DOHH2 (cell line): ENCODE results near the gene DCTN5.
"Not testable (repeated sequence)": the region's sequence is repeated elsewhere in the genome, so short reads cannot be mapped to it uniquely, and the experiment has no call there.

Experiments
- EZH2phosphoT487 ChIP-seq: fragments of 200-600 bp; sonication (generic); IDR thresholded peaks from 2 replicates; pipeline ENCODE4 v1.6.1; 2017; ENCODE audit warnings: borderline replicate concordance, mild to moderate bottlenecking, antibody characterized with exemption, low read length, moderate library complexity, mixed read lengths
- TF ChIP-seq, protein P1 (sequence below): fragments of 200-600 bp; sonication (generic); IDR thresholded peaks from one replicate; pipeline ENCODE4 v1.5.1; 2014; ENCODE audit warnings: antibody characterized with exemption, mild to moderate bottlenecking, low read depth, low read length; ENCODE audit not compliant: poor library complexity, severe bottlenecking

DNA sequence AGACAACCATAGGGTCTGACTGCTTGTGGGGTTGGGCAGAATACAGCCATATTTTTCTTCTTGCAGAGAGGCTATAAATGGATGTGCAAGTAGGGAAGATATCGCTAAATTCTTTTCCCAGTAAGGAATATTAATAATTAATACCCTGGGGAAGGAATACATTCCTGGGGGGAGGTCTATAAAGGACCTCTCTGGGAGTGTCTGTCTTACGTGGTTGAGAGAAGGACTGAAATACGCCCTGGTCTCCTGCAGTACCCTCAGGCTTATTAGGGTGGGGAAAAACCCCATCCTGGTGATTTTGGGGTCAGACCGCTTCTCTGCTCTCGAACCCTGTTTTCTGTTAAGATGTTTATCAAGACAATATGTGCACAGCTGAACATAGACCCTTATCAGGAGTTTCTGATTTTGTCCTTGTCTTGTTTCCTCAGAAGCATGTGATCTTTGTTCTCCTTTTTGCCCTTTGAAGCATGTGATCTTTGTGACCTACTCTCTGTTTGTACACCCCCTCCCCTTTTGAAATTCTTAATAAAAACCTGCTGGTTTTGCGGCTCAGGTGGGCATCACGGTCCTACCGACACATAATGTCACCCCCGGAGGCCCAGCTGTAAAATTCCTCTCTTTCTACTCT lies 81.5 kb downstream of the DCTN5 start:
- TF ChIP-seq, protein P1, sequence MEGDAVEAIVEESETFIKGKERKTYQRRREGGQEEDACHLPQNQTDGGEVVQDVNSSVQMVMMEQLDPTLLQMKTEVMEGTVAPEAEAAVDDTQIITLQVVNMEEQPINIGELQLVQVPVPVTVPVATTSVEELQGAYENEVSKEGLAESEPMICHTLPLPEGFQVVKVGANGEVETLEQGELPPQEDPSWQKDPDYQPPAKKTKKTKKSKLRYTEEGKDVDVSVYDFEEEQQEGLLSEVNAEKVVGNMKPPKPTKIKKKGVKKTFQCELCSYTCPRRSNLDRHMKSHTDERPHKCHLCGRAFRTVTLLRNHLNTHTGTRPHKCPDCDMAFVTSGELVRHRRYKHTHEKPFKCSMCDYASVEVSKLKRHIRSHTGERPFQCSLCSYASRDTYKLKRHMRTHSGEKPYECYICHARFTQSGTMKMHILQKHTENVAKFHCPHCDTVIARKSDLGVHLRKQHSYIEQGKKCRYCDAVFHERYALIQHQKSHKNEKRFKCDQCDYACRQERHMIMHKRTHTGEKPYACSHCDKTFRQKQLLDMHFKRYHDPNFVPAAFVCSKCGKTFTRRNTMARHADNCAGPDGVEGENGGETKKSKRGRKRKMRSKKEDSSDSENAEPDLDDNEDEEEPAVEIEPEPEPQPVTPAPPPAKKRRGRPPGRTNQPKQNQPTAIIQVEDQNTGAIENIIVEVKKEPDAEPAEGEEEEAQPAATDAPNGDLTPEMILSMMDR = not testable (repeated sequence)
- not testable (repeated sequence) for TF ChIP-seq EZH2phosphoT487
